HUES64 (cell line): ENCODE measurements around the gene BMP2K.
"Not testable (repeated sequence)": the region's sequence is repeated elsewhere in the genome, so short reads cannot be mapped to it uniquely, and the experiment has no call there.

ENCODE experiments used
- H3K27ac ChIP-seq: 2 replicates; pipeline ENCODE4 v1.7.0; 2013; ENCODE audit warnings: low read depth, low read length, inconsistent platforms
- H3K27me3 ChIP-seq: 2 replicates; pipeline ENCODE4 v1.6.1; 2013; ENCODE audit warnings: mild to moderate bottlenecking, low read length; ENCODE audit not compliant: insufficient read depth
- H3K36me3 ChIP-seq: 2 replicates; pipeline ENCODE4 v1.6.1; 2013; ENCODE audit warnings: mild to moderate bottlenecking, low read length; ENCODE audit not compliant: insufficient read depth
- H3K4me1 ChIP-seq: 2 replicates; pipeline ENCODE4 v1.6.1; 2013; ENCODE audit warnings: mild to moderate bottlenecking, low read length, moderate library complexity; ENCODE audit not compliant: insufficient read depth
- H3K4me3 ChIP-seq: 2 replicates; pipeline ENCODE4 v1.5.1; 2013; ENCODE audit warnings: mild to moderate bottlenecking, low read length, moderate library complexity
- H3K9ac ChIP-seq: 2 replicates; pipeline ENCODE4 v1.6.1; 2013; ENCODE audit warnings: mild to moderate bottlenecking, low read depth, low read length
- H3K9me3 ChIP-seq: 2 replicates; pipeline ENCODE4 v1.6.1; 2013; ENCODE audit warnings: low read depth, low read length; ENCODE audit not compliant: insufficient read depth
- WGBS: fragments of 150-250, 120-280 bp; methylation state at CpG from one replicate; pipeline ENCODE4 v1.1.7; 2013; ENCODE audit warnings: missing lambda C conversion rate; 5-methylcytosine and 5-hydroxymethylcytosine counted together

Gene BMP2K

GRCh38 chr4:78904143-78904542 is 128.0 kb downstream of the BMP2K start:
- no peak overlapping the region for H3K4me3 ChIP-seq
- H3K27me3 ChIP-seq = no peaks in the 10 kb centered on the region
- no peak overlapping the region for H3K9ac ChIP-seq
- H3K36me3 ChIP-seq = no peaks in the 10 kb centered on the region
- 96% methylated on average over 1 of the region's 1 CpG for WGBS
- no peaks in the 10 kb centered on the region for H3K4me1 ChIP-seq
- H3K27ac ChIP-seq = no peak overlapping the region
- H3K9me3 ChIP-seq = no peaks in the 10 kb centered on the region

GRCh38 chr4:78907638-78908037 is 131.5 kb downstream of the BMP2K start:
- Histone ChIP-seq H3K27me3 (no peaks in the 10 kb centered on the region), H3K36me3 (peaks cover 19% of the 10 kb centered on the region), H3K9me3 (no peaks in the 10 kb centered on the region), H3K4me1 (no peaks in the 10 kb centered on the region), H3K27ac (no peak overlapping the region), H3K4me3 (no peak overlapping the region), H3K9ac (no peak overlapping the region)
- WGBS = 92% methylated on average over 5 of the region's 6 CpGs

GRCh38 chr4:78908974-78909373 is 132.8 kb downstream of the BMP2K start:
- not testable (repeated sequence) for H3K27ac ChIP-seq, H3K9me3 ChIP-seq, H3K4me1 ChIP-seq, H3K9ac ChIP-seq, H3K4me3 ChIP-seq, H3K27me3 ChIP-seq
- H3K36me3 ChIP-seq = peaks cover 19% of the 10 kb centered on the region
- WGBS = 98% methylated on average over 6 of the region's 6 CpGs

GRCh38 chr4:78910612-78911011 is 134.5 kb downstream of the BMP2K start:
- no peak overlapping the region for H3K9ac ChIP-seq
- no peaks in the 10 kb centered on the region for H3K27me3 ChIP-seq
- 96% methylated on average over 2 of the region's 2 CpGs for WGBS
- H3K27ac ChIP-seq = no peak overlapping the region
- no peak overlapping the region for H3K4me3 ChIP-seq
- H3K36me3 ChIP-seq = peaks cover 33% of the 10 kb centered on the region
- no peaks in the 10 kb centered on the region for H3K9me3 ChIP-seq
- no peaks in the 10 kb centered on the region for H3K4me1 ChIP-seq

GRCh38 chr4:78922207-78922606 is 146.1 kb downstream of the BMP2K start:
- peaks cover 90% of the 10 kb centered on the region for H3K36me3 ChIP-seq
- H3K27me3 ChIP-seq = no peaks in the 10 kb centered on the region

GRCh38 chr4:78923464-78924312 is 147.5 kb downstream of the BMP2K start:
- no peak overlapping the region for H3K27ac ChIP-seq
- no peak overlapping the region for H3K9ac ChIP-seq
- no peaks in the 10 kb centered on the region for H3K9me3 ChIP-seq
- no peak overlapping the region for H3K4me3 ChIP-seq
- no peaks in the 10 kb centered on the region for H3K27me3 ChIP-seq
- H3K4me1 ChIP-seq = no peaks in the 10 kb centered on the region
- H3K36me3 ChIP-seq = peaks cover 93% of the 10 kb centered on the region
- WGBS = 85% methylated on average over 3 of the region's 4 CpGs

More at GRCh38 chr4:78922207-78922606, 146.1 kb downstream of the BMP2K start:
- H3K9ac ChIP-seq = no peak overlapping the region
- H3K9me3 ChIP-seq = no peaks in the 10 kb centered on the region
- H3K4me1 ChIP-seq = no peaks in the 10 kb centered on the region
- no peak overlapping the region for H3K27ac ChIP-seq
- 76% methylated on average over 2 of the region's 4 CpGs for WGBS
- H3K4me3 ChIP-seq = no peak overlapping the region

- Histone ChIP-seq H3K4me1 (no peaks in the 10 kb centered on the region), H3K27ac (no peak overlapping the region), H3K4me3 (no peak overlapping the region), H3K9me3 (no peaks in the 10 kb centered on the region), H3K9ac (no peak overlapping the region), H3K36me3 (peaks cover 91% of the 10 kb centered on the region), H3K27me3 (no peaks in the 10 kb centered on the region)
- WGBS = 98% methylated on average over 1 of the region's 1 CpG
Measured at GRCh38 chr4:78926826-78927225, 150.7 kb downstream of the BMP2K start.

GRCh38 chr4:78928835-78929234 is 152.7 kb downstream of the BMP2K start:
- H3K9ac ChIP-seq = no peak overlapping the region
- H3K4me3 ChIP-seq = no peak overlapping the region
- H3K27me3 ChIP-seq = no peaks in the 10 kb centered on the region
- H3K4me1 ChIP-seq = no peaks in the 10 kb centered on the region
- H3K9me3 ChIP-seq = no peaks in the 10 kb centered on the region
- H3K36me3 ChIP-seq = peaks cover 89% of the 10 kb centered on the region
- no peak overlapping the region for H3K27ac ChIP-seq
- 95% methylated on average over 9 of the region's 9 CpGs for WGBS

- no peaks in the 10 kb centered on the region for H3K4me1 ChIP-seq
- peaks cover 88% of the 10 kb centered on the region for H3K36me3 ChIP-seq
- H3K27me3 ChIP-seq = no peaks in the 10 kb centered on the region
- H3K9ac ChIP-seq = no peak overlapping the region
- H3K4me3 ChIP-seq = no peak overlapping the region
- whole genome bisulfite sequencing = 97% methylated on average over 5 of the region's 6 CpGs
- no peaks in the 10 kb centered on the region for H3K9me3 ChIP-seq
- no peak overlapping the region for H3K27ac ChIP-seq
Measured at GRCh38 chr4:78930016-78930629, 154.0 kb downstream of the BMP2K start.

GRCh38 chr4:78936989-78937388 is 160.8 kb downstream of the BMP2K start:
- Histone ChIP-seq H3K4me1 (peaks cover 31% of the 10 kb centered on the region), H3K36me3 (peaks cover 29% of the 10 kb centered on the region), H3K27ac (no peak overlapping the region), H3K27me3 (peaks cover 14% of the 10 kb centered on the region; the same call in 1 of the 2 replicates), H3K9me3 (no peaks in the 10 kb centered on the region), H3K4me3 (peak overlapping the region; percentile 96; the same call in 1 of the 2 replicates), H3K9ac (no peak overlapping the region)
- WGBS = 54% methylated on average over 4 of the region's 4 CpGs

GRCh38 chr4:78937837-78938236 is 161.7 kb downstream of the BMP2K start:
- H3K27ac ChIP-seq = no peak overlapping the region
- peak overlapping the region; percentile 96 for H3K4me3 ChIP-seq
- H3K36me3 ChIP-seq = peaks cover 23% of the 10 kb centered on the region
- H3K27me3 ChIP-seq = peaks cover 14% of the 10 kb centered on the region; the same call in 1 of the 2 replicates
- peaks cover 31% of the 10 kb centered on the region for H3K4me1 ChIP-seq
- WGBS = 52% methylated on average over 4 of the region's 4 CpGs
- no peaks in the 10 kb centered on the region for H3K9me3 ChIP-seq
- peak overlapping the region; percentile 81; the same call in 1 of the 2 replicates for H3K9ac ChIP-seq
